Measurements from ENCODE around the gene DSG4. TPM values are rescaled to one million over a fixed set of nuclear protein-coding genes. Genes with fewer than 3 reads are reported as not detected.

Gene DSG4
- polyA plus RNA-seq, 2 of the 4 experiments (the other 2 are of a cell fraction): 0.03 TPM; not detected in 1

GRCh38 chr18:31380912-31381311 lies 4.3 kb downstream of the DSG4 start (continued):
- TF ChIP-seq ELK1 (IDR thresholded peaks at IDR 0.05; ENCODE audit: low read depth, low read length) (no peak), GATA3 (IDR thresholded peaks at IDR 0.05; ENCODE audit: borderline replicate concordance) (no peak), KDM5A (IDR thresholded peaks at IDR 0.05) (no peak), HES2 (IDR thresholded peaks at IDR 0.05) (no peak)

- Histone ChIP-seq H3K9me3 (no peaks in the 10 kb centered on the region), H3K4me2 (no peak overlapping the region), H3K4me3 (no peak overlapping the region), H3K27ac (no peak overlapping the region), H3K4me1 (no peaks in the 10 kb centered on the region)
- ATAC-seq: no peak
- WGBS (ENCODE audit: missing lambda C conversion rate): 63% methylated on average over 2 of the region's 2 CpGs
- TF ChIP-seq JUNB (IDR thresholded peaks at IDR 0.05) (no peak), HEYL (CRISPR knock-in tag; IDR thresholded peaks at IDR 0.05) (no peak), REST (IDR thresholded peaks at IDR 0.05) (no peak), NR3C1 (IDR thresholded peaks at IDR 0.05) (no peak), ZC3H11A (IDR thresholded peaks at IDR 0.05) (no peak), POLR2A (IDR thresholded peaks at IDR 0.05; ENCODE audit: low read length) (no peak), ATOH8 (CRISPR knock-in tag; IDR thresholded peaks at IDR 0.05; ENCODE audit: low read depth) (no peak), GATA3 (IDR thresholded peaks at IDR 0.05; ENCODE audit: borderline replicate concordance) (no peak), ESRRA (IDR thresholded peaks at IDR 0.05; ENCODE audit: borderline replicate concordance, low read length) (no peak), MYC (IDR thresholded peaks at IDR 0.05; ENCODE audit: borderline replicate concordance, low read length) (no peak), USF2 (IDR thresholded peaks at IDR 0.05) (no peak)
- no peak for DNase-seq (ENCODE audit: low read depth in 1 of 2, low spot score in 1 of 2)
- ChIA-PET CTCF (no interaction called here), POLR2A (no interaction called here)
- no peak for FAIRE-seq
Measured at GRCh38 chr18:31382107-31382506, 5.5 kb downstream of the DSG4 start.

- POLR2A ChIA-PET: no interaction called here
- 68% methylated on average over 6 of the region's 6 CpGs for WGBS (ENCODE audit: missing lambda C conversion rate)
- ATAC-seq (no peak), FAIRE-seq (no peak), DNase-seq (ENCODE audit: low read depth in 1 of 2, low spot score in 1 of 2) (no peak)
- Histone ChIP-seq H3K4me1 (no peaks in the 10 kb centered on the region), H3K4me3 (no peak overlapping the region), H3K27ac (no peak overlapping the region), H3K9me3 (no peaks in the 10 kb centered on the region), H3K4me2 (no peak overlapping the region)
- CTCF ChIA-PET: no interaction called here
- TF ChIP-seq CHD4 (IDR thresholded peaks at IDR 0.05; ENCODE audit: borderline replicate concordance): no peak
- TF ChIP-seq TFCP2L1 (CRISPR knock-in tag; IDR thresholded peaks at IDR 0.05): no peak
- TF ChIP-seq HOXA7 (CRISPR knock-in tag; IDR thresholded peaks at IDR 0.05): no peak
- no peak for TF ChIP-seq JUN (IDR thresholded peaks at IDR 0.05)
- no peak for TF ChIP-seq FOXS1 (CRISPR knock-in tag; IDR thresholded peaks at IDR 0.05)
- no peak for TF ChIP-seq CEBPB (IDR thresholded peaks at IDR 0.05)
- no peak for TF ChIP-seq FOSB (CRISPR knock-in tag; IDR thresholded peaks at IDR 0.05)
- TF ChIP-seq KDM5A (IDR thresholded peaks at IDR 0.05): no peak
- no peak for TF ChIP-seq ZNF302 (CRISPR knock-in tag; IDR thresholded peaks at IDR 0.05)
- TF ChIP-seq EP300 (IDR thresholded peaks at IDR 0.05): no peak
- TF ChIP-seq SREBF2 (IDR thresholded peaks at IDR 0.05): no peak
- no peak for TF ChIP-seq GATA3 (IDR thresholded peaks at IDR 0.05; ENCODE audit: borderline replicate concordance)
- TF ChIP-seq ATOH8 (CRISPR knock-in tag; IDR thresholded peaks at IDR 0.05; ENCODE audit: low read depth): no peak
- no peak for TF ChIP-seq E2F6 (IDR thresholded peaks at IDR 0.05; ENCODE audit: borderline replicate concordance, low read depth)
- no peak for TF ChIP-seq ZSCAN20 (CRISPR knock-in tag; IDR thresholded peaks at IDR 0.05)
- TF ChIP-seq CBX8 (IDR thresholded peaks at IDR 0.05): no peak
- no peak for TF ChIP-seq HOXB5 (CRISPR knock-in tag; IDR thresholded peaks at IDR 0.05)
Measured at GRCh38 chr18:31386741-31387140, 10.2 kb downstream of the DSG4 start.
